Non-pigmented ciliary epithelial cell (primary cell): ENCODE data around the gene TSPAN6.

Experiments
- DNase-seq: peaks from one replicate; pipeline ENCODE4 v3.0.0-alpha.2; 2010; ENCODE audit warnings: low read depth

Gene TSPAN6

GRCh38 chrX:100636321-100636991, at the start of gene TSPAN6:
Gene TSPAN6 (minus strand): TSS chrX:100636806. CDS start chrX:100636694, 112 bp downstream.
- DNase-seq: no peak

- DNase-seq: no peak
Measured at GRCh38 chrX:100685997-100686305, 49.3 kb upstream of the TSPAN6 start.

GRCh38 chrX:100685284-100685996, 48.8 kb upstream of the TSPAN6 start:
- DNase-seq: no peak

GRCh38 chrX:100682939-100683338, 46.3 kb upstream of the TSPAN6 start:
- no peak for DNase-seq

GRCh38 chrX:100681599-100681998, 45.0 kb upstream of the TSPAN6 start:
- no peak for DNase-seq

GRCh38 chrX:100680756-100681155, 44.1 kb upstream of the TSPAN6 start:
- DNase-seq: no peak

GRCh38 chrX:100677611-100678181, 41.1 kb upstream of the TSPAN6 start:
- DNase-seq: no peak

- no peak for DNase-seq
Measured at GRCh38 chrX:100674705-100675104, 38.1 kb upstream of the TSPAN6 start.

- peak; percentile 71 for DNase-seq
Measured at GRCh38 chrX:100673397-100673953, 36.9 kb upstream of the TSPAN6 start.

- no peak for DNase-seq
Measured at GRCh38 chrX:100672966-100673365, 36.4 kb upstream of the TSPAN6 start.

GRCh38 chrX:100663642-100664041, 27.0 kb upstream of the TSPAN6 start:
- DNase-seq: no peak

GRCh38 chrX:100662796-100663195, 26.2 kb upstream of the TSPAN6 start:
- DNase-seq: no peak

GRCh38 chrX:100662170-100662569, 25.6 kb upstream of the TSPAN6 start:
- DNase-seq: no peak

- no peak for DNase-seq
Measured at GRCh38 chrX:100659431-100660137, 23.0 kb upstream of the TSPAN6 start.

GRCh38 chrX:100658941-100659381, 22.4 kb upstream of the TSPAN6 start:
- DNase-seq: no peak

- DNase-seq: no peak
Measured at GRCh38 chrX:100654261-100654660, 17.7 kb upstream of the TSPAN6 start.

- DNase-seq: no peak
Measured at GRCh38 chrX:100652266-100652665, 15.7 kb upstream of the TSPAN6 start.

- DNase-seq: no peak
Measured at GRCh38 chrX:100650841-100651240, 14.2 kb upstream of the TSPAN6 start.

- DNase-seq: peak; percentile 68
Measured at GRCh38 chrX:100649550-100650356, 13.1 kb upstream of the TSPAN6 start.

- DNase-seq: no peak
Measured at GRCh38 chrX:100648458-100649417, 12.1 kb upstream of the TSPAN6 start.
